Stimulated activated memory B cell treated with anti-CD40 and anti-IgM and Interleukin-4, amounts not matched to agents 10 μg/mL and 1 μg/mL and 100 μg/mL, for 72 hours (primary cell): Measurements from ENCODE around the gene TCTA.

Experiments used
- ATAC-seq: fragments of 150-1000 bp; cut with Tn5 transposase; 2 replicates; pipeline ENCODE4 v1.10.0; 2021
- H3K27ac Mint-ChIP-seq: one replicate; pipeline ENCODE4 v1.8.0; 2022; ENCODE audit warnings: mild to moderate bottlenecking, mixed read lengths
- H3K27me3 Mint-ChIP-seq: one replicate; pipeline ENCODE4 v1.8.0; 2022; ENCODE audit warnings: mixed read lengths
- H3K36me3 Mint-ChIP-seq: one replicate; pipeline ENCODE4 v1.8.0; 2022; ENCODE audit warnings: mixed read lengths
- H3K4me1 Mint-ChIP-seq: one replicate; pipeline ENCODE4 v1.8.0; 2022; ENCODE audit warnings: mixed read lengths
- H3K4me3 Mint-ChIP-seq: one replicate; pipeline ENCODE4 v1.8.0; 2022; ENCODE audit warnings: mild to moderate bottlenecking, moderate library complexity, mixed read lengths
- H3K9me3 Mint-ChIP-seq: one replicate; pipeline ENCODE4 v1.8.0; 2022; ENCODE audit warnings: mixed read lengths

TCTA gene

GRCh38 chr3:49465270-49466034 is 53.2 kb downstream of the TCTA start:
- Mint-ChIP-seq H3K4me1 (peaks cover 9% of the 10 kb centered on the region), H3K27me3 (no peaks in the 10 kb centered on the region), H3K27ac (no peak overlapping the region), H3K36me3 (no peaks in the 10 kb centered on the region), H3K4me3 (no peak overlapping the region), H3K9me3 (no peaks in the 10 kb centered on the region)
- no peak for ATAC-seq
